Cardiac septum (tissue), 1 donor: ENCODE data around the gene MEMO1. TPM values are rescaled to one million over a fixed set of nuclear protein-coding genes. Genes with fewer than 3 reads are reported as not detected.

Experiments
- DNase-seq: peaks from one replicate; pipeline ENCODE4 v3.0.0-alpha.2; 2020; ENCODE audit warnings: low spot score
- intact Hi-C: fragments of 100-400 bp; cut with DNase I; formaldehyde crosslinking; loops from one replicate; pipeline ENCODE4 v1.14.0; 2022
- total RNA-seq: library from RNA; stranded (reverse); fragmentation: NEBNext Ultra II Directional; extraction: Animal tissue kit (Norgen Biotek cat#: 25700); gene quantifications from one replicate; pipeline ENCODE4 v1.2.1, GENCODE V29; 2021
- donor health status: DM: no; HTN: no; CAD: no.

Gene MEMO1
- total RNA-seq, 1 donor from 2014 or later: 70.7 TPM

GRCh38 chr2:32002406-32002805 is 8.4 kb downstream of the MEMO1 start:
- intact Hi-C loops: no loop called here
- no peak for DNase-seq

- DNase-seq: no peak
- intact Hi-C loops: loop anchor here (10.0 kb wide), 1 partner anchor 115 kb away; no protein-coding TSS in a partner anchor
Measured at GRCh38 chr2:31999438-31999837, 11.4 kb downstream of the MEMO1 start.

- no peak for DNase-seq
- intact Hi-C loops: loop anchor here (10.0 kb wide), 1 partner anchor 114 kb away; no protein-coding TSS in a partner anchor
Measured at GRCh38 chr2:31998731-31999383, 12.0 kb downstream of the MEMO1 start.

- intact Hi-C loops: loop anchor here (10.0 kb wide), 1 partner anchor 113 kb away; no protein-coding TSS in a partner anchor
- no peak for DNase-seq
Measured at GRCh38 chr2:31997653-31998052, 13.2 kb downstream of the MEMO1 start.

- intact Hi-C loops: loop anchor here (10.0 kb wide), 1 partner anchor 112 kb away; no protein-coding TSS in a partner anchor
- DNase-seq: no peak
Measured at GRCh38 chr2:31996571-31997150, 14.1 kb downstream of the MEMO1 start.

GRCh38 chr2:31992934-31993333 is 17.9 kb downstream of the MEMO1 start:
- intact Hi-C loops: loop anchor here (10.0 kb wide), 1 partner anchor 108 kb away; no protein-coding TSS in a partner anchor
- DNase-seq: no peak

- intact Hi-C loops: loop anchor here (10.0 kb wide), 1 partner anchor 107 kb away; no protein-coding TSS in a partner anchor
Measured at GRCh38 chr2:31992025-31992579, 18.7 kb downstream of the MEMO1 start.

GRCh38 chr2:31989946-31990345 is 20.9 kb downstream of the MEMO1 start:
- no peak for DNase-seq
- intact Hi-C loops: loop anchor here (10.0 kb wide), 1 partner anchor 105 kb away; no protein-coding TSS in a partner anchor

More at GRCh38 chr2:31992025-31992579, 18.7 kb downstream of the MEMO1 start:
- DNase-seq: no peak

GRCh38 chr2:31987454-31988220 is 23.2 kb downstream of the MEMO1 start:
- DNase-seq: no peak
- intact Hi-C loops: no loop called here

GRCh38 chr2:31986906-31987305 is 23.9 kb downstream of the MEMO1 start:
- DNase-seq: no peak
- intact Hi-C loops: no loop called here

GRCh38 chr2:31983762-31984467 is 26.9 kb downstream of the MEMO1 start:
- intact Hi-C loops: no loop called here
- DNase-seq: no peak

GRCh38 chr2:31980674-31981356 is 30.0 kb downstream of the MEMO1 start:
- no peak for DNase-seq
- intact Hi-C loops: no loop called here

GRCh38 chr2:31979956-31980355 is 30.9 kb downstream of the MEMO1 start:
- DNase-seq: no peak
- intact Hi-C loops: no loop called here

GRCh38 chr2:31979018-31979417 is 31.8 kb downstream of the MEMO1 start:
- DNase-seq: no peak
- intact Hi-C loops: no loop called here

- no peak for DNase-seq
- intact Hi-C loops: no loop called here
Measured at GRCh38 chr2:31978436-31978835, 32.4 kb downstream of the MEMO1 start.

- intact Hi-C loops: no loop called here
- DNase-seq: no peak
Measured at GRCh38 chr2:31973665-31974064, 37.1 kb downstream of the MEMO1 start.

GRCh38 chr2:31972059-31972458 is 38.7 kb downstream of the MEMO1 start:
- no peak for DNase-seq
- intact Hi-C loops: no loop called here

- intact Hi-C loops: no loop called here
Measured at GRCh38 chr2:31969178-31969577, 41.6 kb downstream of the MEMO1 start.

GRCh38 chr2:31967790-31968189 is 43.0 kb downstream of the MEMO1 start:
- no peak for DNase-seq
- intact Hi-C loops: no loop called here

More at GRCh38 chr2:31969178-31969577, 41.6 kb downstream of the MEMO1 start:
- DNase-seq: no peak
